ENCODE measurements around the gene CLSTN1.

CLSTN1 gene

GRCh38 chr1:9711466-9712020 is 112.2 kb downstream of the CLSTN1 start (continued):
- TF ChIP-seq ZNF70 (CRISPR knock-in tag; IDR thresholded peaks at IDR 0.05): no peak
- TF ChIP-seq ZNF565 (CRISPR knock-in tag; conservative IDR thresholded peaks at IDR 0.05; ENCODE audit: low read depth): no peak
- TF ChIP-seq ESRRG (CRISPR knock-in tag; IDR thresholded peaks at IDR 0.05): no peak
- no peak for TF ChIP-seq ISL1 (CRISPR knock-in tag; IDR thresholded peaks at IDR 0.05)
- no peak for TF ChIP-seq CREB5 (CRISPR knock-in tag; IDR thresholded peaks at IDR 0.05; ENCODE audit: low read depth)
- TF ChIP-seq CSDC2 (CRISPR knock-in tag; IDR thresholded peaks at IDR 0.05): no peak
- TF ChIP-seq SNAI2 (CRISPR knock-in tag; IDR thresholded peaks at IDR 0.05): no peak

DNA sequence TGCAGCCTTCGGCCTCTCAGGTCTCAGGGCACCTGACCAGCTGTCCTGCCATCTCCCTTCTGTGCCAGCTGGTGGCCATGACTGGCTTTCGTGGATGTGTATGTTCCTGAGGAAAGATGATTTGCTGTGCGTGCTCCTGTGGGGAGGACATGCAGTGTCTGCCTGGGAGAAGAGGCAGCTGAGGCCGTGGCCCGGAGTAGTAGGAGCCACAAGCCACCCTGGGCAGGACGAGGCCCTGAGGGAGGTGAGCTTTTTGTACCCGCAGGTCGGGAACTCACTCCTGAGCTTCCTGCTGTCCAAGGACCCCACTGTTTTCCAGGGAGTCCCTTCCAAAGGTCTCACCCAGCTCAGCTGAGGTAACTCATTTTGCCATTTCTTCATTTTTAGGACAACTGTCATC is 113.7 kb downstream of the CLSTN1 start:
- TF ChIP-seq OSR1 (CRISPR knock-in tag; IDR thresholded peaks at IDR 0.05) (no peak), ZFP3 (CRISPR knock-in tag; IDR thresholded peaks at IDR 0.05) (no peak), PATZ1 (CRISPR knock-in tag; IDR thresholded peaks at IDR 0.05; ENCODE audit: borderline replicate concordance) (no peak), ISL1 (CRISPR knock-in tag; IDR thresholded peaks at IDR 0.05) (no peak), TCF4 (CRISPR knock-in tag; IDR thresholded peaks at IDR 0.05; ENCODE audit: borderline replicate concordance) (no peak), TOX (CRISPR knock-in tag; IDR thresholded peaks at IDR 0.05; ENCODE audit: borderline replicate concordance) (no peak), PPARA (CRISPR knock-in tag; IDR thresholded peaks at IDR 0.05; ENCODE audit: borderline replicate concordance) (no peak), ARNTL (CRISPR knock-in tag; IDR thresholded peaks at IDR 0.05; ENCODE audit: borderline replicate concordance, low read depth) (no peak), CREB5 (CRISPR knock-in tag; IDR thresholded peaks at IDR 0.05; ENCODE audit: low read depth) (no peak), SNAI2 (CRISPR knock-in tag; IDR thresholded peaks at IDR 0.05) (no peak), ESRRG (CRISPR knock-in tag; IDR thresholded peaks at IDR 0.05) (no peak), ZNF70 (CRISPR knock-in tag; IDR thresholded peaks at IDR 0.05) (no peak), POU6F1 (CRISPR knock-in tag; IDR thresholded peaks at IDR 0.05; ENCODE audit: borderline replicate concordance, low read depth) (no peak)
- no peak for ATAC-seq

DNA sequence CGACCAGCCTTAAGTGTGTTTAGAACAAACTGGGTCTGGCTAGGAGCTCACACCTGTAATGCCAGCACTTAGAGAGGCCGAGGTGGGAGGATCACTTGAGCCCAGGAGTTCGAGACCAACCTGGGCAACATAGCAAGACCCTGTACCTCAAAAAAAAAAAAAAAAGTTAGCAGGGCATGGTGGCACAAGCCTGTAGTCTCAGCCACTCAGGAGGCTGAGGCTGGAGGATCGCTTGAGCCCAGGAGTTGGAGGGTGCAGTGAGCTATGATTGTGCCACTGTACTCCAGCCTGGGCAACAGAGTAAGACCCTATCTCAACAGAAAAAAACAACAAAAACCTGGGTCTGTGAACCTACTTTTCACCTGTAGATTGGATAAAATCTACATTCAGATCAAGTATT is 117.6 kb downstream of the CLSTN1 start:
- no peak for ATAC-seq
- TF ChIP-seq, protein P1, sequence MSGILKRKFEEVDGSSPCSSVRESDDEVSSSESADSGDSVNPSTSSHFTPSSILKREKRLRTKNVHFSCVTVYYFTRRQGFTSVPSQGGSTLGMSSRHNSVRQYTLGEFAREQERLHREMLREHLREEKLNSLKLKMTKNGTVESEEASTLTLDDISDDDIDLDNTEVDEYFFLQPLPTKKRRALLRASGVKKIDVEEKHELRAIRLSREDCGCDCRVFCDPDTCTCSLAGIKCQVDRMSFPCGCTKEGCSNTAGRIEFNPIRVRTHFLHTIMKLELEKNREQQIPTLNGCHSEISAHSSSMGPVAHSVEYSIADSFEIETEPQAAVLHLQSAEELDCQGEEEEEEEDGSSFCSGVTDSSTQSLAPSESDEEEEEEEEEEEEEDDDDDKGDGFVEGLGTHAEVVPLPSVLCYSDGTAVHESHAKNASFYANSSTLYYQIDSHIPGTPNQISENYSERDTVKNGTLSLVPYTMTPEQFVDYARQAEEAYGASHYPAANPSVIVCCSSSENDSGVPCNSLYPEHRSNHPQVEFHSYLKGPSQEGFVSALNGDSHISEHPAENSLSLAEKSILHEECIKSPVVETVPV (CRISPR knock-in tag; IDR thresholded peaks at IDR 0.05): no peak
- TF ChIP-seq CSDC2 (CRISPR knock-in tag; IDR thresholded peaks at IDR 0.05): no peak
- TF ChIP-seq ESRRG (CRISPR knock-in tag; IDR thresholded peaks at IDR 0.05): no peak
- no peak for TF ChIP-seq BACH2 (CRISPR knock-in tag; IDR thresholded peaks at IDR 0.05; ENCODE audit: borderline replicate concordance)
- no peak for TF ChIP-seq ZC3H10 (CRISPR knock-in tag; IDR thresholded peaks at IDR 0.05)
- no peak for TF ChIP-seq TOX (CRISPR knock-in tag; IDR thresholded peaks at IDR 0.05; ENCODE audit: borderline replicate concordance)
- TF ChIP-seq ARNTL (CRISPR knock-in tag; IDR thresholded peaks at IDR 0.05; ENCODE audit: borderline replicate concordance, low read depth): no peak
- TF ChIP-seq SNAI2 (CRISPR knock-in tag; IDR thresholded peaks at IDR 0.05): no peak
- TF ChIP-seq ZNF70 (CRISPR knock-in tag; IDR thresholded peaks at IDR 0.05): no peak
- no peak for TF ChIP-seq PATZ1 (CRISPR knock-in tag; IDR thresholded peaks at IDR 0.05; ENCODE audit: borderline replicate concordance)
- no peak for TF ChIP-seq CREB5 (CRISPR knock-in tag; IDR thresholded peaks at IDR 0.05; ENCODE audit: low read depth)
- no peak for TF ChIP-seq POU6F1 (CRISPR knock-in tag; IDR thresholded peaks at IDR 0.05; ENCODE audit: borderline replicate concordance, low read depth)
- TF ChIP-seq PPARA (CRISPR knock-in tag; IDR thresholded peaks at IDR 0.05; ENCODE audit: borderline replicate concordance): no peak
- TF ChIP-seq ZFP30 (CRISPR knock-in tag; IDR thresholded peaks at IDR 0.05): no peak
- no peak for TF ChIP-seq GLIS3 (CRISPR knock-in tag; IDR thresholded peaks at IDR 0.05)
- no peak for TF ChIP-seq RARB (CRISPR knock-in tag; IDR thresholded peaks at IDR 0.05)
- TF ChIP-seq ISL1 (CRISPR knock-in tag; IDR thresholded peaks at IDR 0.05): no peak
